ENCODE results near the gene SLC9A9. TPM values are rescaled to one million over a fixed set of nuclear protein-coding genes. Genes with fewer than 3 reads are reported as not detected.

Gene SLC9A9
- total RNA-seq, 4 donors from 2014 or later: 12.8 to 63.8 (median 33.3) TPM

GRCh38 chr3:143633816-143634215 is 214.5 kb downstream of the SLC9A9 start:
- Histone ChIP-seq H3K27ac (no peak overlapping the region), H3K36me3 (no peaks in the 10 kb centered on the region), H3K4me1 (no peaks in the 10 kb centered on the region), H3K27me3 (no peaks in the 10 kb centered on the region), H3K4me3 (no peak overlapping the region), H3K9me3 (peaks cover 0 to 3% of the 10 kb centered on the region in 2 donors)
- intact Hi-C loops (cut with DNase I; ENCODE audit: low total_unique reads): no loop called here
- no peak for DNase-seq
- no peak for TF ChIP-seq POLR2A (IDR thresholded peaks at IDR 0.05)
- TF ChIP-seq CTCF (IDR thresholded peaks at IDR 0.05): no peak

DNA sequence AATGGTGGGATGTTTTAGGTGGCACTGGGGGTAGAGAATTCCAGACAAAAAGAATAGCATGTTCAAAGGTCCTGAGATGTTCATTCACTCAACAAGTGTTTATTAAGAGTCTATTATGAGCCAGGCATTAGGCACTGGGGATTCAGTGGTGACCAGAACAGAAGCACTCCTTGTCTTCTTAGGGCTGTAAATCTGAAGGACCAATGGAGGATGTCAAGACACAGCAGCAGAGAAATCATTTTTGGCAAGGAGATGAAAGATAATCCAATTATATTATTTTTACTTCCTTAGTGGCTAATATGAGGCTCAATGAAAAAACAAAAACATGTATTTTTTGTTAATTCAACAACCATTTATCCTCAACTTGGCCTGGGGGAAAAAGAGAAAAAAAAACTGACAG is 218.5 kb downstream of the SLC9A9 start:
- H3K27me3 ChIP-seq: no peaks in the 10 kb centered on the region
- no peak overlapping the region for H3K4me3 ChIP-seq
- H3K9me3 ChIP-seq: no peaks in the 10 kb centered on the region
- TF ChIP-seq POLR2A (IDR thresholded peaks at IDR 0.05) (no peak), CTCF (IDR thresholded peaks at IDR 0.05) (no peak)
- no peak for DNase-seq
- no peaks in the 10 kb centered on the region for H3K4me1 ChIP-seq
- H3K36me3 ChIP-seq: no peaks in the 10 kb centered on the region
- no peak overlapping the region for H3K27ac ChIP-seq
- intact Hi-C loops (cut with DNase I; ENCODE audit: low total_unique reads): no loop called here

DNA sequence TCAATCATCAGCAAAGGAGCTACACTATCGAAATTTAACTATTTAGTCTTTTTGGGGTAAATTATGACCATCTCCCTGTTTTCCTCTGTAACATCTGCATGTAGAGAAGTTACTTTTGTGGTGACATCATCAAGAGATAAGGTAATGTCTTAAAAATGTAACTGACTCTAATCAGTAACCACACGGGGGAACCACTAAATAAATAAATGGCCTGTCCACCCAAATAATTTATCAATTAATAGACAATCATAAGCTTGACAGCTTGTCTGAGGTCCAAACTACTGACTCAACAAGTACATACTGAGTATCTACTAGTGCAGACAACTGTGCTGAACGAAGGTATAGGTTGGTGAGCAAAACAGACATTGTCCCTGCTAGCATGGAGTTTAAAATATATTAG is 219.3 kb downstream of the SLC9A9 start:
- Histone ChIP-seq H3K4me3 (no peak overlapping the region), H3K27me3 (no peaks in the 10 kb centered on the region), H3K36me3 (no peaks in the 10 kb centered on the region), H3K4me1 (no peaks in the 10 kb centered on the region), H3K9me3 (no peaks in the 10 kb centered on the region), H3K27ac (no peak overlapping the region)
- DNase-seq: no peak
- intact Hi-C loops (cut with DNase I; ENCODE audit: low total_unique reads): no loop called here
- TF ChIP-seq CTCF (IDR thresholded peaks at IDR 0.05) (no peak), POLR2A (IDR thresholded peaks at IDR 0.05) (no peak)

DNA sequence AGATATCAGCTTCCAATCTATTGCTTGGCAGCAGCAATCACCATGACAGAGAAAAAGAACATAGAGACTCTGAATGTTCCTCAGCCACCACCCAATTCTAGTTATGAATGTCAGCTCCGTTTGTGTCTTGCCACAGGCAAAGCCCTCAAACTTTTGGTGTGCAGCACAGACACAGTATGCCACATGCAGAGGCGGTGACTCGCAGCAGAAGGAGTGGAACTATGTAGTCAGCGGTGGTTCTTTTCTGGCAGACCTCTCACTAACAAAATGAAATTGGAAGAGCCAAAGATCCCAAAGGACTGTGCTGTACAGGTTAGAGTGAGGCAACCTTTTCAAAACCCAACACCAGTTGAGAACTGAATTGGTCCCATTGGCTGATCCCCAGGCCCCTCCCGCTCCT is 220.9 kb downstream of the SLC9A9 start:
- no peak for DNase-seq
- TF ChIP-seq POLR2A (IDR thresholded peaks at IDR 0.05): no peak
- no peak for TF ChIP-seq CTCF (IDR thresholded peaks at IDR 0.05)
- intact Hi-C loops (cut with DNase I; ENCODE audit: low total_unique reads): no loop called here
- no peak overlapping the region for H3K27ac ChIP-seq
- H3K4me3 ChIP-seq: no peak overlapping the region
- no peaks in the 10 kb centered on the region for H3K36me3 ChIP-seq
- no peaks in the 10 kb centered on the region for H3K4me1 ChIP-seq
- no peaks in the 10 kb centered on the region for H3K27me3 ChIP-seq
- H3K9me3 ChIP-seq: no peaks in the 10 kb centered on the region

GRCh38 chr3:143619231-143619630 is 229.0 kb downstream of the SLC9A9 start:
- Histone ChIP-seq H3K27ac (no peak overlapping the region), H3K4me1 (no peaks in the 10 kb centered on the region), H3K4me3 (no peak overlapping the region), H3K9me3 (no peaks in the 10 kb centered on the region), H3K36me3 (no peaks in the 10 kb centered on the region), H3K27me3 (no peaks in the 10 kb centered on the region)
- TF ChIP-seq CTCF (IDR thresholded peaks at IDR 0.05): no peak
- no peak for TF ChIP-seq POLR2A (IDR thresholded peaks at IDR 0.05)
- no peak for DNase-seq
- intact Hi-C loops (cut with DNase I; ENCODE audit: low total_unique reads): no loop called here

All from uterus (tissue), 4 donors.